Naive B cell (primary cell): ENCODE measurements around the gene TMEM145. TPM values are rescaled to one million over a fixed set of nuclear protein-coding genes. Genes with fewer than 3 reads are reported as not detected.

Source experiments
- ATAC-seq, 2 donors: fragments of 150-1000 bp; cut with Tn5 transposase; 2 replicates each; pipeline ENCODE4 v1.10.0; 2021; ENCODE audit warnings: low read depth in 2 of 2, mild to moderate bottlenecking in 2 of 2, moderate library complexity in 2 of 2
- DNase-seq: peaks from one replicate; pipeline ENCODE4 v3.0.0; 2022
- H3K27ac Mint-ChIP-seq, 6 donors: one replicate each; pipeline ENCODE4 v1.8.0; 2020 to 2022; ENCODE audit warnings: mild to moderate bottlenecking in 6 of 6, mixed read lengths in 6 of 6, moderate library complexity in 5 of 6, inconsistent platforms in 2 of 6
- H3K27me3 Mint-ChIP-seq, 3 donors: one replicate each; pipeline ENCODE4 v1.8.0; 2021 to 2022; ENCODE audit warnings: mixed read lengths in 3 of 3, mild to moderate bottlenecking in 1 of 3
- H3K36me3 Mint-ChIP-seq, 2 donors: one replicate each; pipeline ENCODE4 v1.8.0; 2020 to 2022; ENCODE audit warnings: mixed read lengths in 2 of 2, inconsistent platforms in 1 of 2, mild to moderate bottlenecking in 1 of 2
- H3K4me1 Mint-ChIP-seq, 3 donors: one replicate each; pipeline ENCODE4 v1.8.0; 2020 to 2022; ENCODE audit warnings: mixed read lengths in 3 of 3, inconsistent platforms in 1 of 3, mild to moderate bottlenecking in 1 of 3, moderate library complexity in 1 of 3
- H3K4me3 Mint-ChIP-seq, 8 donors: one replicate each; pipeline ENCODE4 v1.8.0; 2020 to 2022; ENCODE audit warnings: mild to moderate bottlenecking in 8 of 8, mixed read lengths in 8 of 8, moderate library complexity in 8 of 8, inconsistent platforms in 2 of 8
- H3K9me3 Mint-ChIP-seq, 7 donors: one replicate each; pipeline ENCODE4 v1.8.0; 2020 to 2022; ENCODE audit warnings: mixed read lengths in 7 of 7, mild to moderate bottlenecking in 5 of 7, inconsistent platforms in 2 of 7, moderate library complexity in 1 of 7
- polyA plus RNA-seq, 6 donors: library from polyadenylated mRNA; unstranded; fragments of 300-500 nt; fragmentation: Illumina TruSeq; gene quantifications; one replicate each; pipeline ENCODE4 v1.2.3, GENCODE V29; 2021; ENCODE audit warnings: low read depth in 6 of 6

Gene TMEM145
- polyA plus RNA-seq, 6 donors from 2014 or later: not detected

GRCh38 chr19:42348211-42348610, 35.1 kb downstream of the TMEM145 start:
- Mint-ChIP-seq H3K27ac (no peak overlapping the region), H3K36me3 (peaks cover 9 to 35% of the 10 kb centered on the region in 2 donors), H3K4me1 (peaks cover 0 to 16% (median 0%) of the 10 kb centered on the region in 3 donors), H3K9me3 (no peaks in the 10 kb centered on the region), H3K4me3 (peak overlapping the region in 1 of 8 donors; percentile 29), H3K27me3 (no peaks in the 10 kb centered on the region)
- DNase-seq (no peak), ATAC-seq (no peak)

- Mint-ChIP-seq H3K9me3 (no peaks in the 10 kb centered on the region), H3K27me3 (no peaks in the 10 kb centered on the region)
These were observed 36.4 kb downstream of the TMEM145 start for GRCh38 chr19:42349378-42350107.

GRCh38 chr19:42350417-42350816, 37.3 kb downstream of the TMEM145 start:
- Mint-ChIP-seq H3K27ac (no peak overlapping the region), H3K4me3 (no peak overlapping the region), H3K9me3 (no peaks in the 10 kb centered on the region), H3K4me1 (peaks cover 0 to 22% (median 0%) of the 10 kb centered on the region in 3 donors), H3K36me3 (peaks cover 5 to 41% of the 10 kb centered on the region in 2 donors), H3K27me3 (no peaks in the 10 kb centered on the region)
- DNase-seq (no peak), ATAC-seq (no peak)

More at GRCh38 chr19:42349378-42350107, 36.4 kb downstream of the TMEM145 start:
- peaks cover 0 to 20% (median 0%) of the 10 kb centered on the region in 3 donors for H3K4me1 Mint-ChIP-seq
- H3K27ac Mint-ChIP-seq: peak overlapping the region in 1 of 6 donors; percentile 90
- peaks cover 9 to 44% of the 10 kb centered on the region in 2 donors for H3K36me3 Mint-ChIP-seq
- no peak for DNase-seq
- ATAC-seq: no peak
- no peak overlapping the region for H3K4me3 Mint-ChIP-seq

- H3K9me3 Mint-ChIP-seq: no peaks in the 10 kb centered on the region
- peaks cover 0 to 22% (median 0%) of the 10 kb centered on the region in 3 donors for H3K4me1 Mint-ChIP-seq
- no peaks in the 10 kb centered on the region for H3K27me3 Mint-ChIP-seq
These were observed 38.1 kb downstream of the TMEM145 start for GRCh38 chr19:42351079-42351735.

GRCh38 chr19:42352301-42353259, 39.5 kb downstream of the TMEM145 start:
- peak overlapping the region in 2 of 6 donors; percentile 67 to 83 for H3K27ac Mint-ChIP-seq
- peaks cover 4 to 34% of the 10 kb centered on the region in 2 donors for H3K36me3 Mint-ChIP-seq

More at GRCh38 chr19:42351079-42351735, 38.1 kb downstream of the TMEM145 start:
- ATAC-seq (no peak), DNase-seq (no peak)
- peaks cover 4 to 38% of the 10 kb centered on the region in 2 donors for H3K36me3 Mint-ChIP-seq
- H3K4me3 Mint-ChIP-seq: no peak overlapping the region
- H3K27ac Mint-ChIP-seq: no peak overlapping the region

GRCh38 chr19:42353341-42354015, 40.4 kb downstream of the TMEM145 start:
- DNase-seq: no peak
- peak overlapping the region in 2 of 6 donors; percentile 67 to 83 for H3K27ac Mint-ChIP-seq
- H3K9me3 Mint-ChIP-seq: no peaks in the 10 kb centered on the region
- H3K36me3 Mint-ChIP-seq: peaks cover 4 to 34% of the 10 kb centered on the region in 2 donors
- no peak overlapping the region for H3K4me3 Mint-ChIP-seq
- no peaks in the 10 kb centered on the region for H3K27me3 Mint-ChIP-seq
- no peak for ATAC-seq
- peaks cover 0 to 25% (median 4%) of the 10 kb centered on the region in 3 donors for H3K4me1 Mint-ChIP-seq

More at GRCh38 chr19:42352301-42353259, 39.5 kb downstream of the TMEM145 start:
- ATAC-seq (peak; percentile 72 to 75), DNase-seq (no peak)
- Mint-ChIP-seq H3K4me1 (peaks cover 0 to 22% (median 2%) of the 10 kb centered on the region in 3 donors), H3K9me3 (no peaks in the 10 kb centered on the region), H3K27me3 (no peaks in the 10 kb centered on the region), H3K4me3 (peak overlapping the region in 1 of 8 donors; percentile 70)

GRCh38 chr19:42355896-42356295, 42.8 kb downstream of the TMEM145 start:
- Mint-ChIP-seq H3K36me3 (peaks cover 4 to 42% of the 10 kb centered on the region in 2 donors), H3K4me1 (peaks cover 1 to 21% (median 4%) of the 10 kb centered on the region in 3 donors), H3K9me3 (no peaks in the 10 kb centered on the region), H3K27me3 (no peaks in the 10 kb centered on the region), H3K27ac (no peak overlapping the region), H3K4me3 (no peak overlapping the region)
- DNase-seq (no peak), ATAC-seq (no peak)

GRCh38 chr19:42356686-42357085, 43.6 kb downstream of the TMEM145 start:
- Mint-ChIP-seq H3K4me3 (no peak overlapping the region), H3K36me3 (peaks cover 4 to 45% of the 10 kb centered on the region in 2 donors), H3K27me3 (no peaks in the 10 kb centered on the region), H3K9me3 (no peaks in the 10 kb centered on the region), H3K27ac (no peak overlapping the region), H3K4me1 (peaks cover 4 to 26% (median 7%) of the 10 kb centered on the region in 3 donors)
- DNase-seq: no peak
- ATAC-seq: no peak

- DNase-seq (no peak), ATAC-seq (no peak)
- peaks cover 4 to 40% of the 10 kb centered on the region in 2 donors for H3K36me3 Mint-ChIP-seq
- H3K27ac Mint-ChIP-seq: peak overlapping the region in 1 of 6 donors; percentile 64
- no peaks in the 10 kb centered on the region for H3K9me3 Mint-ChIP-seq
- H3K4me1 Mint-ChIP-seq: peaks cover 4 to 23% (median 9%) of the 10 kb centered on the region in 3 donors
- no peak overlapping the region for H3K4me3 Mint-ChIP-seq
- no peaks in the 10 kb centered on the region for H3K27me3 Mint-ChIP-seq
These were observed 44.2 kb downstream of the TMEM145 start for GRCh38 chr19:42357290-42357689.

- Mint-ChIP-seq H3K27me3 (no peaks in the 10 kb centered on the region), H3K27ac (peak overlapping the region in 4 of 6 donors; percentile 58 to 96 (median 70)), H3K4me3 (peak overlapping the region in 2 of 8 donors; percentile 12 to 21), H3K4me1 (peaks cover 33 to 42% (median 38%) of the 10 kb centered on the region in 3 donors), H3K9me3 (peaks cover 0 to 5% (median 0%) of the 10 kb centered on the region in 7 donors), H3K36me3 (peaks cover 7 to 37% of the 10 kb centered on the region in 2 donors)
- ATAC-seq: no peak
- no peak for DNase-seq
These were observed 47.9 kb downstream of the TMEM145 start for GRCh38 chr19:42360787-42361544.

- ATAC-seq: no peak
- Mint-ChIP-seq H3K27me3 (no peaks in the 10 kb centered on the region), H3K9me3 (peaks cover 0 to 5% (median 0%) of the 10 kb centered on the region in 7 donors), H3K4me3 (peak overlapping the region in 2 of 8 donors; percentile 12 to 21), H3K27ac (peak overlapping the region in 3 of 6 donors; percentile 63 to 89 (median 69)), H3K36me3 (peaks cover 7 to 37% of the 10 kb centered on the region in 2 donors), H3K4me1 (peaks cover 38 to 47% (median 41%) of the 10 kb centered on the region in 3 donors)
- no peak for DNase-seq
These were observed 48.4 kb downstream of the TMEM145 start for GRCh38 chr19:42361545-42361910.

- peaks cover 7 to 36% of the 10 kb centered on the region in 2 donors for H3K36me3 Mint-ChIP-seq
- H3K27me3 Mint-ChIP-seq: no peaks in the 10 kb centered on the region
- H3K9me3 Mint-ChIP-seq: peaks cover 0 to 5% (median 0%) of the 10 kb centered on the region in 7 donors
- no peak overlapping the region for H3K4me3 Mint-ChIP-seq
- ATAC-seq (no peak), DNase-seq (no peak)
- H3K27ac Mint-ChIP-seq: peak overlapping the region in 3 of 6 donors; percentile 52 to 90 (median 63)
- H3K4me1 Mint-ChIP-seq: peaks cover 42 to 52% (median 42%) of the 10 kb centered on the region in 3 donors
These were observed 49.2 kb downstream of the TMEM145 start for GRCh38 chr19:42362342-42362741.
